ENCODE data around the gene SUPT4H1.

The SUPT4H1 gene

GRCh38 chr17:58321571-58322525, 30.2 kb downstream of the SUPT4H1 start:
- TF ChIP-seq REST (IDR thresholded peaks at IDR 0.05; ENCODE audit: low read depth) (no peak), CREB1 (IDR thresholded peaks at IDR 0.05; ENCODE audit: low read depth) (no peak), TEAD4 (IDR thresholded peaks at IDR 0.05) (no peak)

- TF ChIP-seq CEBPB (IDR thresholded peaks at IDR 0.05) (no peak), ZBTB7A (IDR thresholded peaks at IDR 0.05; ENCODE audit: low read depth) (no peak), TAF1 (IDR thresholded peaks at IDR 0.05; ENCODE audit: low read depth) (no peak), MAX (IDR thresholded peaks at IDR 0.05) (no peak), REST (IDR thresholded peaks at IDR 0.05; ENCODE audit: low read depth) (peak; percentile 33; the same call in 1 of the 2 replicates)
Observed at GRCh38 chr17:58320570-58321323, 31.3 kb downstream of the SUPT4H1 start.

- TF ChIP-seq TAF1 (IDR thresholded peaks at IDR 0.05; ENCODE audit: low read depth) (no peak), CREB1 (IDR thresholded peaks at IDR 0.05; ENCODE audit: low read depth) (no peak), REST (IDR thresholded peaks at IDR 0.05; ENCODE audit: low read depth) (no peak), ZBTB7A (IDR thresholded peaks at IDR 0.05; ENCODE audit: low read depth) (no peak), USF1 (IDR thresholded peaks at IDR 0.05) (no peak), NFIC (IDR thresholded peaks at IDR 0.05) (no peak), TCF12 (IDR thresholded peaks at IDR 0.05; ENCODE audit: low read depth) (no peak), TEAD4 (IDR thresholded peaks at IDR 0.05) (no peak), YY1 (IDR thresholded peaks at IDR 0.05; ENCODE audit: low read depth) (no peak)
Observed at GRCh38 chr17:58320163-58320558, 31.8 kb downstream of the SUPT4H1 start.

GRCh38 chr17:58319173-58320162, 32.5 kb downstream of the SUPT4H1 start:
- TF ChIP-seq MAX (IDR thresholded peaks at IDR 0.05): no peak
- TF ChIP-seq YY1 (IDR thresholded peaks at IDR 0.05; ENCODE audit: low read depth): no peak
- TF ChIP-seq RAD21 (IDR thresholded peaks at IDR 0.05; ENCODE audit: low read depth): no peak
- TF ChIP-seq EGR1 (IDR thresholded peaks at IDR 0.05): no peak

Measured in Ishikawa (cell line).